HG02973 (cell line): Measurements from ENCODE around the gene FOXK1.
"Not testable (repeated sequence)": the region's sequence is repeated elsewhere in the genome, so short reads cannot be mapped to it uniquely, and the experiment has no call there.

Experiments
- ATAC-seq: cut with Tn5 transposase; IDR thresholded peaks from one replicate; pipeline ENCODE4 v1.9.1; 2021; ENCODE audit warnings: moderate library complexity; ENCODE audit not compliant: unreplicated experiment

Gene FOXK1

DNA sequence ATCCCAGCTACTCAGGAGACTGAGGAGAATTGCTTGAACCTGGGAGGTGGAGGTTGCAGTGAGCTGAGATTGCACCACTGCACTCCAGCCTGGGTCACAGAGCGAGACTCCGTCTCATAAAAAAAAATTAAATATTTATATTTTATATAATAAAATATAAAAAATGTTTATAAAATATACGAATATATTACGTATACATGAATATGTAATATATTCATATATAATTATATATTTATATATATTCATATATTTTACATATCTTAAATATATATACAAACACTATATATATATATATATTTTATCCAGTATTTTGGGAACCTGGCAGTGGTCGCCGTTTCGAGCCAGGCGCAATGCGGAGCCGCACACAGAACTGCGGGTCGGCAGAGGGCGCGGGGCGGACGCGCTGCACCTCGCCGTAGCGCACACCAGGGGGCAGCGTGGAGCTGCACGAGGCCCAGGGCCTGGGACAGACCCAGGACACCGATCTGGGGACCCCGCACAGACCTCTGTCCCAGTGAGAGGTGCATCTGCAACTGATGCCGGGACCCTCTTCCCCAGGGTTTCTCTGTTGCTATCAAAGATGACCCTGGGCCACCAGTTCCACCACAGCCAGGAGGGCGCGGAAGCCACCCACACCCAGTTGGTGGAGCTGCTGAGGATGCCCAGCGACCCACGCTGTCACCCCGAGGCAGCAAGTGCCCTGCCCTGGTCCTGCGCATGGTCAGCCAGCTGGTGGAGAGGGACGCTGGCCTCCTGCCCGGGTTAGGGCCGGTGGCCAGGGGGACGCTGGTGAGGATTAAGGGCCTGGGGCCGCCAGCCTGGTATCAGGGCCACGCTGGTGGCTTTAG is 116.0 kb downstream of the FOXK1 start:
- ATAC-seq, result no peak

- ATAC-seq, result no peak
Observed at GRCh38 chr7:4798706-4799235, 116.7 kb downstream of the FOXK1 start.

- no peak for ATAC-seq
Observed at GRCh38 chr7:4799508-4800268, 117.6 kb downstream of the FOXK1 start.

DNA sequence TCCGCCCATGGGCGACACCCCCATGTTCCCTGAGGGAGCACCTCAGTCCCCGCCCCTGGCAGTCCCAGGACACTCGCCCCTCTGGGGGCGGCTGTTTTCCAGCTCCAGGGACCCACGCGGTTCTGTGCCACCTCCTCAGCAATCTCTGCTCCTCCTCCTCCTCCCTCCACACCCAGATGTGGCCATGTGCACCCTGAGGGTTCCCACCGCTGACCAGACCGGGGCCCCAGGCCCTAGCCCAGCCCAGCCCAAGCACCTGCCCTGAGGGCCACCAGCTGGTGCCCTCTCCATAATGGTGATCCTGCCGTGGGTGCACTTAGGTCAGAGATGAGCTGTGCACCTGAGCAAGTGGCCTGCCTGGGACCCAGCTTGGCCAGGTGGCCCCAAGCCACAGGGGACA is 118.4 kb downstream of the FOXK1 start:
- no peak for ATAC-seq

- no peak for ATAC-seq
Observed at GRCh38 chr7:4800926-4801838, 119.1 kb downstream of the FOXK1 start.

DNA sequence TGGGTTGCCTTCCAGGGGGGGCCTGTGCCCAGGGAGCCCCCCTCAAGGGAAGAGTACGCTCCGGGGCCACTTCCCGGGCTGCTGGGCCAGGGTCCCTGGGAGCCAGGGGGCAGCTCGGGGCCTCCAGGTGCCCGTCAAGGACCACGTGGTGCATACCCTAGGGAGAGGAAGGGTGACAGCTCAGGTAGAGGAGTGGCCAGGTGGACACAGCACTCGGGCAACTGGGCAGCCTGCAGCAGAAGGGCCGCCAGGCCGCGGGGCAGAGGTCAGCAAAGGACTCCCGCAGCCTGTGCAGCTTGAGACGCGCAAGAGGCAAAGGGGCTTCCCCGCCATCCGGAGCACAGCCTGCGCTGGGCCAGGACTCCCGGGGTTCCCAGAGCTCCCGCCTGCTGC is 119.7 kb downstream of the FOXK1 start:
- no peak for ATAC-seq

DNA sequence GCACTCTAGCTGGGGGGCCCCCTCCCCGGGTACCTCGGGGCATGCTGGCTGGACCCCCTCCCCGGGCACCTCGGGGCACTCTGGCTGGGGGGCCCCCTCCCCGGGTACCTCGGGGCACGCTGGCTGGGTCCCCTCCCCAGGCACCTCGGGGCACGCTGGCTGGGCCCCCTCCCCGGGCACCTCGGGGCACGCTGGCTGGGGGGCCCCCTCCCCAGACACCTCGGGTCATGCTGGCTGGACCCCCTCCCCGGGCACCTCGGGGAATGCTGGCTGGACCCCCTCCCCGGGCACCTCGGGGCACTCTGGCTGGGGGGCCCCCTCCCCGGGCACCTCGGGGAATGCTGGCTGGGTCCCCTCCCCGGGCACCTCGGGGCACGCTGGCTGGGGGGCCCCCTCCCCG is 120.5 kb downstream of the FOXK1 start:
- ATAC-seq, result not testable (repeated sequence)

DNA sequence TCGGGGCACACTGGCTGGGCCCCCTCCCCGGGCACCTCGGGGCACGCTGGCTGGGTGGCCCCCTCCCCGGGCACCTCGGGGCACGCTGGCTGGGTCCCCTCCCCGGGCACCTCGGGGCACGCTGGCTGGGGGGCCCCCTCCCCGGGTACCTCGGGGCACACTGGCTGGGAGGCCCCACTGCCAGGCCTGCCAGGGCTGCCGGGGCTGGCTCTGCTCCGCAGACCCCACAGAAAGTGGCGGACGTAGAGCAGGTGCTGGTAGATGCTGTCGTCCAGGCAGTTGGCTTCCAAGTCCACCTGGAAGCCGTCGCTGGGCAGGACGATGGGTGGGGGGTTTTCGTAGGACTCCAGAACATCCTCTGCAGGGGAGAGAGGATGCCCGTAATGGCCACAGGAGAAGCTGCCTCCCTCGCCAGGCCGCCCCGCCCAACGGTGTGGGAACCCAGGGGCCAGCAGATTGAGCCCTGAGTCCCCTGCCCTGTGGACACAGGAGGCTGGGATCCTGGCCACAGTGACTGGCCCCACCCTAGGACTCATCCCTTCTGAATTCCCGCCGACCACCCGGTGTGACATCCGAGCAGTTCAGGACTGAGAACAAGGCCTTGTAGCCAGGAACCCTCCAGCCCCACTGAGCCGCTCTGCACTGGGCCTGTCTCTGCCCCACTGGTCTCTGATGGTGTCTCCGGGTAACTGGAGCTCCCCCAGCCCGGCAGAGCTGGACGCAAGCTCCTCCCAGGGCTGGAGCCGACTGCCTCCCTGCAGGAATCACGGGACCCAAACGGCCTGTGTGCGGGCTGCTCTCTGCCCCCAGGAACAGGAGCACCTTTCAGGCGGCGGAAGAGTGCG is 121.5 kb downstream of the FOXK1 start:
- ATAC-seq, result no peak

DNA sequence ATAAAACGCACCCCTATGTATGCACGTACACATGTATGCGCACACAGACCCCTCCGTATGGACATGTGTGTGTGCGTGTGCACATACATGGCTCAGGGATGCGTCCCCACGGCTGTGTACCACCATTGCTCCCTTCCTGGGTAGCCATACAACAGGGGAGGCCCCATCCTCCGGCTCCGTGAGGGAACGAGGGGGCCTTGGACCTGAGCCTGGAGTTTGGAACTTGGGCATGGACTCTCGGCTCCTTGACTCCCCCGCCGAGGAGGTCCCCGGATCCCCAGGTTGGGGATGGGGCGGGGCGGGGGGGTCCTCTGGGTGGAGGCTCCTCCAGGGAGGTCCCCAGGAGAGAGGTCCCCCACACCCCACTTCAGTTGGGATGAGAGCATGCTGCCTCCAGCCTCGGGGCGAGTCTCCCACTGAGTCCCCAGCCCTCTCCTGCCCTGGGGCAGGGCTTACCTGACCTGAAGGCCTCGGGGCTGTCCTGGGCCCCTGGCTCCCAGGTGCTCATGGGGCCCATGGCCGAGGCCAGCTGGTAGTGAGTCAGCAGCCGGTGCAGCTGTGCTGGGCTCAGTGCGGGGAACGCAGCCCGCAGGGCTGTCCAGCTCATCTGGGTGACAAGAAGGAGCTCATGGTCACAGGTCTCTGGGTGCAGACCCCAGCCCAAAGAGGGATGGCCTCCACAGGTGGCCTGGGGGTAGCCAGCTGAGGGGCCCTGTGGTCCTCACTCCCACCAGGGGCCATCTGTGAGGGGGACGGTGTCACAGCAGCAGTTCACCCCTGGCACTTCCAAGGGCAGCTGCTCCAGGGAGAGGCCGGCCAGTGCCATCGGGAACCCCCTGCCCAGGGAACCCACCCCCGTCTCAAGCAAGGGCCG is 123.3 kb downstream of the FOXK1 start:
- ATAC-seq, result no peak

- ATAC-seq, result no peak
Observed at GRCh38 chr7:4805984-4806300, 123.8 kb downstream of the FOXK1 start.

DNA sequence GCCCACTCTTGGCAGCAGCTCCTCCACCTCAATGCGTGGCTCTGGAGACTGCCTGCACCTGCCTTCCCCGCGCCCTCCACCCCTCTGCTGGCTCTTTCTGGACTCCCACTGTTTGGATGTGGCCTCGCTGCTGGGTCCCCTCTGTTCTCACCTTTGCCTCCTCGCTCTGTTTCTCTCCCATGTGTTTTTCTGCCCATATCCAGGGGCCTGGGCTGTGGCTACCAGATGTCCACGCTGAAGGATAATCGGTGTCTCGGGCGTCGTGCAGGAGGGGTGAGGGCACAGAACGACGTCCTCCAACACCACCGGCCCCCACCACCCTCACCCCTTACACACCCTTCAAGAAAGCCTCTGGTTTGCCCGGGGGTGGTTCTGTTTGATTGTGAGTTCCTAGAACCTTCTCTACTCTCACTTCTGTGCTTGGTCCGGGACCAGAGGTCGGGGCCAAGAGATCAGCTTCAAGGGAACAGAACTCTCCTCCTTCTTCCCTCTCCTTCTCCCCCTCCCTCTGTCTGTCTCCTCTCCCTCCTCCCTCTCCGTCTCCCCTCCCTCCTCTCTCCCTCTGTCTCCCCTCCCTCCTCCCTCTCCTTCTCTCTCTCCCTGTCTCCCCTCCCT is 125.0 kb downstream of the FOXK1 start:
- ATAC-seq, result no peak

DNA sequence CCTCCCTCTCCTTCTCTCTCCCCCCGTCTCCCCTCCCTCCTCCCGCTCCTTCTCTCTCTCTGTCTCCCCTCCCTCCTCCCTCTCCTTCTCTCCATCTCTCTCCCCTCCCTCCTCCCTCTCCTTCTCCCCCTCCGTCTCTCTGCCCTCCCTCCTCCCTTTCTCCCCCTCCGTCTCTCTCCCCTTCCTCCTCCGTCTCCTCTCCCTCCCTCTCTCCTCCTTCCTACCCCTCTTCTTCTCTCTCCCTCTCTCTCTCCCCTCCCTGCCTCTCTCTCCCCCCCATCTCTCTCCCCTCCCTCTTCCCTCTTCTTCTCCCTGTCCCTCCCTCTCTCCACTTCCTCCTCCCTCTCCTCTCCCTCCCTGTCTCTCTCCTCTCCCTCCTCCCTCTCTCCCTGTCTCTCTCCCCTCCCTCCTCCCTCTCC is 125.5 kb downstream of the FOXK1 start:
- ATAC-seq, result no peak

DNA sequence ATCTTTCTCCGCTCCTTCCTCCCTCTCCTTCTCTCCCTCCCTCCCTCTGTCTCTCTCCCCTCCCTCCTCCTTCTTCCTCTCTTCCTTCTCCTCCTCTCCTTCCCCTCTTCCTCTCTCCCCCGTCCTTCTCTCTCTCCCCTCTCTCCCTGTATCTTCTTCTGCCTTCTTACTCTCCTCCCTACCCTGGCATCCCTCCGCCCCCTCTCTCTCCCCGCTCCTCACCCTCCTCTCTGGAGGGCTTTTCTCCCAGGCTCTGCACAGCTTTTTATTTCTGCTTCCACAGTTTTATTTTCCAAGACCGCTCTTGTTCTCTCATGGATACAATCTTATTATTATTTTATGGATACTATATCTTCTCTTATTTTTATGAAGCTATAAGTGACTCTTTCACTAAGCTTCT is 125.9 kb downstream of the FOXK1 start:
- ATAC-seq, result no peak

- ATAC-seq, result no peak
Observed at GRCh38 chr7:4808565-4808964, 126.5 kb downstream of the FOXK1 start.

DNA sequence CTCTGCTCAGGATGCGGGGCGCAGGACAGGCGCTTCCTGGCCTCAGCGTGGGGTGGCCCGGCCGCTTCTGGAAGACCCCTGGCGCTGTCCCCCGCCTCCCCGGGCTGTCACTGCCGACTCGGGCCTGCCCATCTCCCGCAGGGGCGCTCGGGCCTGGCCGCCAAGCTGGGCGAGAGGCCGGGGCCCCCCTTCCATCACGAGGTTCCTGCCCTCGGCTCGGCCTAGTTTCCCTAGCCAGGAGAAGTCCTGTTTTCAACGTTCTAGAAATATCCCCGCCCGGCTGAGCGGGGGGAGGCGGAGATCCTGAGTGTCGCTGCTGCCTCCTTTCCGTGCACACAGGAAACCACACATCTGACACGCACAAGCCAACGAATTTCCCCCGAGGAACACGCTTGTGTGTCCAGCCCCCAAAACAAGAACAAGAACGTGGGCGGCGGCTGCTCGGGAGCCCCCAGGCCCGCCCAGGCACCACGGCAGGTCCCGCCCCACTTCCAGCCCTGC is 127.0 kb downstream of the FOXK1 start:
- no peak for ATAC-seq

DNA sequence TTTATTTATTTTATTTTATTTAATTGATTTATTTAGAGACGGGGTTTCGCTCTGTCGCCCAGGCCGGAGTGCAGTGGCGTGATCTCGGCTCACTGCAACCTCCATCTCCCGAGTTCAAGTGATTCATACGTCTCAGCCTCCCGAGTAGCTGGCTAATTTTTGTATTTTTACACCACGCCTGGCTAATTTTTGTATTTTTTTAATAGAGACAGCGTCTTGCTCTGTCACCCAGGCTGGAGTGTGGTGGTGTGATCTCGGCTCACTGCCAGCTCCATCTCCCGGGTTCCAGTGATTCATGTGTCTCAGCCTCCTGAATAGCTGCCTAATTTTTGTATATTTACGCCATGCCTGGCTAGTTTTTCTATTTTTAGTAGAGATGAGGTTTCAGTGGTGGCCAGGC is 127.6 kb downstream of the FOXK1 start:
- no peak for ATAC-seq

- ATAC-seq, result no peak
Observed at GRCh38 chr7:4814433-4814832, 132.3 kb downstream of the FOXK1 start.

DNA sequence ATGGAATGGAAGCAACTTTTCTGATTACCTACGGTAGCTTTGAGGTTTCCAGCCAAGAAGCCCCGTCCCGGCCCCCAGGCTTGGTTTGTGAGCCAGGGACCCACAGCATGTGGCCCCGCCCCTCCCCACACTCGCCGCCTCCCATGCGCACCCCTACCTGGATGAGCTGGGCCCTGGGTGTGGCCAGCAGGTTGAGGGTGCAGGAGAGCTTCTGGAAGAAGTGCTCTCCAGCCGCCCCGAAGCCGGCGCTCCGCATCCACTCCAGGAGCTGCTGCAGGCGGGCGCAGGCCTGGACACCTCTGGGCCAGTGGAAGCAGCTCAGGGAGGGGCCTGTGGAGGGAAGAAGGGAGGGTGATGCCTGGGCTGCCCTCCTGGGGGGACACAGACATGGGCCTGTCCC is 133.0 kb downstream of the FOXK1 start:
- ATAC-seq, result no peak
